Kidney (tissue), 14 donors: ENCODE data around the gene ANO1. TPM values are rescaled to one million over a fixed set of nuclear protein-coding genes. Genes with fewer than 3 reads are reported as not detected.

ENCODE experiments used
- DNase-seq, 5 donors: peaks; one replicate each; pipeline ENCODE4 v3.0.0-alpha.2; 2013 to 2020
- FAIRE-seq: peaks from 2 replicates; lab custom pipeline; 2012; peaks lifted over from hg19 to GRCh38; lab: Jason Lieb, UNC
- H3K27ac ChIP-seq, 2 donors: one replicate each; pipeline ENCODE4 v1.7.0; 2013; ENCODE audit warnings: low read depth in 2 of 2, low read length in 2 of 2, inconsistent platforms in 1 of 2
- H3K27me3 ChIP-seq: one replicate; pipeline ENCODE4 v1.7.1; 2013; ENCODE audit warnings: low read length, inconsistent platforms; ENCODE audit not compliant: control insufficient read depth, insufficient read depth
- H3K36me3 ChIP-seq, 3 donors: one replicate each; pipeline versions ENCODE4 v1.7.0 to v1.7.1; 2013; ENCODE audit warnings: low read length in 3 of 3, control low read depth in 1 of 3, inconsistent platforms in 1 of 3; ENCODE audit not compliant: insufficient read depth in 3 of 3, control insufficient read depth in 2 of 3
- H3K4me1 ChIP-seq, 3 donors: one replicate each; pipeline versions ENCODE4 v1.7.0 to v1.7.1; 2013; ENCODE audit warnings: low read length in 3 of 3, inconsistent platforms in 1 of 3, low read depth in 1 of 3; ENCODE audit not compliant: control insufficient read depth in 2 of 3, insufficient read depth in 2 of 3
- H3K4me3 ChIP-seq, 3 donors: one replicate each; pipeline versions ENCODE4 v1.7.0 to v1.8.1; 2013; ENCODE audit warnings: low read length in 3 of 3, control low read depth in 1 of 3, inconsistent platforms in 1 of 3
- H3K9ac ChIP-seq, 3 donors: one replicate each; pipeline versions ENCODE4 v1.7.0 to v1.7.1; 2013; ENCODE audit warnings: low read length in 3 of 3, control low read depth in 1 of 3, inconsistent platforms in 1 of 3
- H3K9me3 ChIP-seq, 3 donors: one replicate each; pipeline versions ENCODE4 v1.7.0 to v1.7.1; 2013; ENCODE audit warnings: low read length in 3 of 3, control low read depth in 1 of 3, inconsistent platforms in 1 of 3; ENCODE audit not compliant: control insufficient read depth in 2 of 3, insufficient read depth in 1 of 3
- intact Hi-C: fragments of 100-400 bp; cut with DNase I; formaldehyde crosslinking; loops from one replicate; pipeline ENCODE4 v1.11.1; 2022
- polyA plus RNA-seq: library from polyadenylated mRNA; stranded (reverse); fragments of 350-450 nt; fragmentation: Illumina TruSeq; extraction: RNeasy Lipid Tissue Mini Kit (QIAGEN cat#74804); gene quantifications from one replicate; pipeline ENCODE4 v1.2.3, GENCODE V29; 2014; ENCODE audit warnings: low read depth, low replicate concordance; ENCODE audit not compliant: insufficient read depth
- total RNA-seq: library from RNA; stranded (reverse); fragmentation: NEBNext Ultra II Directional; extraction: Animal tissue kit (Norgen Biotek cat#: 25700); gene quantifications from one replicate; pipeline ENCODE4 v1.2.1, GENCODE V29; 2021
- TF ChIP-seq, protein P1 (sequence below): IDR thresholded peaks from 3 replicates; pipeline ENCODE4 v1.5.1; 2012; ENCODE audit warnings: mild to moderate bottlenecking, moderate library complexity, borderline replicate concordance; ENCODE audit not compliant: insufficient read depth; ENCODE audit errors: extremely low read depth
- donor health status: control.
- donor health status: control.
- donor health status: control.
- donor health status: control.
- donor health status: control.
- donor health status: DM: yes; HTN: yes; CAD: no.
- donor health status: Normal renal cell carcinoma (clear cell type).

ANO1 gene
- total and polyA plus RNA-seq, 2 donors from 2014 or later = 2.0 to 15.1 TPM

DNA sequence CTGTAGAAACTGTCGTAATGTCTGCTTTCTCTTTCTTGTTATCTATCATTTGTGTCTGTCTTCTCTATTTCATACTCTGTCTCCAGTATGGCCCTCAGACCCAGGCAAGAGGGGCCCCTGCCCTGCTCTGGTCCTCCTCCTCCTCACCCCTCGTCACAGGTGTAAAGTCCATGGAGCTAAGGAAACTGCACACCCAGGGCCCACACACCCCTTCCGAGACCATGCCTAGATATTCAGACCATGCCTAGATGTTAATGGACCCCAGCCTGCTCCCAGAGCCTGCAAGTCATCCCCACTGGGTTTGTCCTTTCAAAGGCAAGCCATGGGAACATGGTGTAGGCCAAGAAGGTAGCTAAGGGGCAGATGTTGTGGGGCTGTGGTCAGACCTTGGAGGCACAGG, 24.1 kb upstream of the ANO1 start:
- FAIRE-seq (no peak), DNase-seq (peak in 1 of 5 donors; percentile 2)
- intact Hi-C loops = no loop called here
- no peak overlapping the region for H3K27ac ChIP-seq
- H3K9me3 ChIP-seq = no peaks in the 10 kb centered on the region
- no peaks in the 10 kb centered on the region for H3K36me3 ChIP-seq
- no peak overlapping the region for H3K9ac ChIP-seq
- H3K27me3 ChIP-seq = no peaks in the 10 kb centered on the region
- H3K4me1 ChIP-seq = no peaks in the 10 kb centered on the region
- TF ChIP-seq, protein P1, sequence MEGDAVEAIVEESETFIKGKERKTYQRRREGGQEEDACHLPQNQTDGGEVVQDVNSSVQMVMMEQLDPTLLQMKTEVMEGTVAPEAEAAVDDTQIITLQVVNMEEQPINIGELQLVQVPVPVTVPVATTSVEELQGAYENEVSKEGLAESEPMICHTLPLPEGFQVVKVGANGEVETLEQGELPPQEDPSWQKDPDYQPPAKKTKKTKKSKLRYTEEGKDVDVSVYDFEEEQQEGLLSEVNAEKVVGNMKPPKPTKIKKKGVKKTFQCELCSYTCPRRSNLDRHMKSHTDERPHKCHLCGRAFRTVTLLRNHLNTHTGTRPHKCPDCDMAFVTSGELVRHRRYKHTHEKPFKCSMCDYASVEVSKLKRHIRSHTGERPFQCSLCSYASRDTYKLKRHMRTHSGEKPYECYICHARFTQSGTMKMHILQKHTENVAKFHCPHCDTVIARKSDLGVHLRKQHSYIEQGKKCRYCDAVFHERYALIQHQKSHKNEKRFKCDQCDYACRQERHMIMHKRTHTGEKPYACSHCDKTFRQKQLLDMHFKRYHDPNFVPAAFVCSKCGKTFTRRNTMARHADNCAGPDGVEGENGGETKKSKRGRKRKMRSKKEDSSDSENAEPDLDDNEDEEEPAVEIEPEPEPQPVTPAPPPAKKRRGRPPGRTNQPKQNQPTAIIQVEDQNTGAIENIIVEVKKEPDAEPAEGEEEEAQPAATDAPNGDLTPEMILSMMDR = no peak
- no peak overlapping the region for H3K4me3 ChIP-seq

DNA sequence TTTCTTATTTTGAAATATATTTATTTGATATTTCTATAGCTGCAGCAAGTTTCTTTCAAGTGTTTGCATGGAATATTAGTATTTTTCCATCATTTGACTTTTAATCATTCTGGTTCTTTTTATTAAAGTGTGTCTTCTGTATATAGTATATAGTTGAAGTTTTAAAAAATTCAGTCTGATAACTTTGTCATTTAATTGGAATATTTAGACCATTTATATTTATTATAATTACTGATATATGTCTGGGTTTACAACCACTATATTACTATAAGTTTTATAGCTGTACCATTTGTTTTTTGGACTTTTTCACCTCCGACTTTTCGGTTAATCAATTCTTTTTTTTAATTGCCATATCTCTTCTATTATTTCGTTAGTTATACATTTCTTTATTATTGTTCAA, 22.7 kb upstream of the ANO1 start:
- intact Hi-C loops = no loop called here
- Histone ChIP-seq H3K4me3 (no peak overlapping the region), H3K27ac (no peak overlapping the region), H3K9ac (no peak overlapping the region), H3K9me3 (no peaks in the 10 kb centered on the region), H3K4me1 (no peaks in the 10 kb centered on the region), H3K27me3 (no peaks in the 10 kb centered on the region), H3K36me3 (no peaks in the 10 kb centered on the region)
- TF ChIP-seq, protein P1 = no peak
- FAIRE-seq = no peak
- DNase-seq = no peak

DNA sequence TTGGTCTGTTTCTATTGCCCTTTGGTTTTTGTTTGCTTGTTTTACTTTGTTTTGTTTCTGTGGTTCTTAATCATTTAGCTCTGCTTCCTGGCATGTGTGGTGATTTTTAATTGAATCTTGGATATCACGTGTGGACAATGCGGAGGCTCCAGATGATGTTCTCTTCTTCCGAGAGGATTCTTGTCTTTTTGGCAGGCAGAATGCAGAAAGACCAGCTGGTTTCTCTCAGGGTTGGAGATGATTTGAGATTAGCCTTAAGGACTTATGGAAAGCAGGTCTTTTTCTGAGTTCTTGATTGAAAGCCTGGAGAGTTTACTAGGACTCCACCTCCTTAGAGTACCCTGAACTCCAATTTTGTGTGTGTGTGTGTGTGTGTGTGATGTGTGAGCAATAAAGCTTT, 21.0 kb upstream of the ANO1 start:
- H3K27me3 ChIP-seq = no peaks in the 10 kb centered on the region
- DNase-seq = peak in 2 of 5 donors; percentile 33 to 73
- intact Hi-C loops = no loop called here
- no peaks in the 10 kb centered on the region for H3K9me3 ChIP-seq
- H3K27ac ChIP-seq = no peak overlapping the region
- H3K4me3 ChIP-seq = no peak overlapping the region
- TF ChIP-seq, protein P1 = no peak
- no peak overlapping the region for H3K9ac ChIP-seq
- no peaks in the 10 kb centered on the region for H3K36me3 ChIP-seq
- FAIRE-seq = no peak
- no peaks in the 10 kb centered on the region for H3K4me1 ChIP-seq

DNA sequence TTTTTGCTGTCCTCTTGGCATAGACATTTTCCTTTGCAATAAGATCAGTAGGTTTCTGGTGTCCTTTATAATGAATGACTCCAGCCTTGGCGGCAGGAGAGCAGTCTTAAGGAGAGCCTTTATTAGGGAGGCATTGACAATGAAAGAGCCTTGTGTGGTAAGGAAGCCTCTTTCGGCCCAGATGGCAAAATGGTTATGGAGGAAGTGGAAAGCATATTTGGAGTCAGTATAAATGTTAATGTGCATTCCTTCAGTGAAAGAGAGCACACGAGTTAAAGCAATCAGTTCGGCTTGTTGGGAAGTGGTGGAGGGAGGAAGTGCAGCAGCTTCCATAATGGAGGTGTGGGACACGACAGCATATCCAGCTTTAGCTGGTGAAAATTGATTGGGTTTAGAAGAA, 18.1 kb upstream of the ANO1 start:
- no peak for DNase-seq
- H3K4me1 ChIP-seq = no peaks in the 10 kb centered on the region
- no peak overlapping the region for H3K27ac ChIP-seq
- H3K4me3 ChIP-seq = no peak overlapping the region
- H3K9ac ChIP-seq = no peak overlapping the region
- FAIRE-seq = no peak
- intact Hi-C loops = no loop called here
- TF ChIP-seq, protein P1 = no peak
- no peaks in the 10 kb centered on the region for H3K27me3 ChIP-seq
- no peaks in the 10 kb centered on the region for H3K36me3 ChIP-seq
- H3K9me3 ChIP-seq = no peaks in the 10 kb centered on the region
